ENCODE results near the gene DCAF11. TPM values are rescaled to one million over a fixed set of nuclear protein-coding genes. Genes with fewer than 3 reads are reported as not detected.
"Not testable (repeated sequence)": the region's sequence is repeated elsewhere in the genome, so short reads cannot be mapped to it uniquely, and the experiment has no call there.

DCAF11 gene
- total RNA-seq, 1 donor from 2014 or later, result 52.8 TPM

GRCh38 chr14:24100982-24101494, 13.5 kb upstream of the DCAF11 start:
- DNase-seq (ENCODE audit: extremely low spot score, unreplicated experiment), result no peak
- peaks cover 5% of the 10 kb centered on the region for H3K4me1 Mint-ChIP-seq (ENCODE audit: unreplicated experiment)
- no peaks in the 10 kb centered on the region for H3K27me3 Mint-ChIP-seq (ENCODE audit: unreplicated experiment)
- H3K36me3 Mint-ChIP-seq (ENCODE audit: unreplicated experiment), result peaks cover 34% of the 10 kb centered on the region
- H3K9me3 Mint-ChIP-seq (ENCODE audit: unreplicated experiment), result no peaks in the 10 kb centered on the region
- TF ChIP-seq CTCF (IDR thresholded peaks at IDR 0.05), result no peak
- H3K4me3 Mint-ChIP-seq (ENCODE audit: unreplicated experiment), result no peak overlapping the region
- no peak overlapping the region for H3K27ac Mint-ChIP-seq (ENCODE audit: unreplicated experiment)

- no peaks in the 10 kb centered on the region for H3K27me3 Mint-ChIP-seq (ENCODE audit: unreplicated experiment)
- H3K4me1 Mint-ChIP-seq (ENCODE audit: unreplicated experiment), result no peaks in the 10 kb centered on the region
- no peaks in the 10 kb centered on the region for H3K9me3 Mint-ChIP-seq (ENCODE audit: unreplicated experiment)
- no peak overlapping the region for H3K4me3 Mint-ChIP-seq (ENCODE audit: unreplicated experiment)
- peaks cover 34% of the 10 kb centered on the region for H3K36me3 Mint-ChIP-seq (ENCODE audit: unreplicated experiment)
- no peak for DNase-seq (ENCODE audit: extremely low spot score, unreplicated experiment)
- H3K27ac Mint-ChIP-seq (ENCODE audit: unreplicated experiment), result no peak overlapping the region
- TF ChIP-seq CTCF (IDR thresholded peaks at IDR 0.05), result no peak
These were observed 12.1 kb upstream of the DCAF11 start for GRCh38 chr14:24102357-24103048.

- Mint-ChIP-seq H3K27me3 (ENCODE audit: unreplicated experiment) (no peaks in the 10 kb centered on the region), H3K9me3 (ENCODE audit: unreplicated experiment) (no peaks in the 10 kb centered on the region), H3K27ac (ENCODE audit: unreplicated experiment) (no peak overlapping the region), H3K4me3 (ENCODE audit: unreplicated experiment) (no peak overlapping the region), H3K36me3 (ENCODE audit: unreplicated experiment) (peaks cover 31% of the 10 kb centered on the region), H3K4me1 (ENCODE audit: unreplicated experiment) (peaks cover under 1% of the 10 kb centered on the region)
- no peak for DNase-seq (ENCODE audit: extremely low spot score, unreplicated experiment)
- no peak for TF ChIP-seq CTCF (IDR thresholded peaks at IDR 0.05)
These were observed 11.1 kb upstream of the DCAF11 start for GRCh38 chr14:24103451-24103850.

- H3K27ac Mint-ChIP-seq (ENCODE audit: unreplicated experiment); H3K4me3 Mint-ChIP-seq (ENCODE audit: unreplicated experiment); DNase-seq (ENCODE audit: extremely low spot score, unreplicated experiment); H3K9me3 Mint-ChIP-seq (ENCODE audit: unreplicated experiment); H3K27me3 Mint-ChIP-seq (ENCODE audit: unreplicated experiment); H3K4me1 Mint-ChIP-seq (ENCODE audit: unreplicated experiment): not testable (repeated sequence)
- peaks cover 19% of the 10 kb centered on the region for H3K36me3 Mint-ChIP-seq (ENCODE audit: unreplicated experiment)
These were observed 8.9 kb upstream of the DCAF11 start for GRCh38 chr14:24105609-24106239.

GRCh38 chr14:24106672-24107271, 7.8 kb upstream of the DCAF11 start:
- no peak for DNase-seq (ENCODE audit: extremely low spot score, unreplicated experiment)
- Mint-ChIP-seq H3K27ac (ENCODE audit: unreplicated experiment) (no peak overlapping the region), H3K4me3 (ENCODE audit: unreplicated experiment) (no peak overlapping the region), H3K4me1 (ENCODE audit: unreplicated experiment) (peaks cover 7% of the 10 kb centered on the region), H3K9me3 (ENCODE audit: unreplicated experiment) (no peaks in the 10 kb centered on the region), H3K36me3 (ENCODE audit: unreplicated experiment) (peaks cover 16% of the 10 kb centered on the region), H3K27me3 (ENCODE audit: unreplicated experiment) (no peaks in the 10 kb centered on the region)
- TF ChIP-seq CTCF (IDR thresholded peaks at IDR 0.05), result no peak

Measured in osteocyte (in vitro differentiated cells).